ENCODE data around the gene FBLN1. TPM values are rescaled to one million over a fixed set of nuclear protein-coding genes. Genes with fewer than 3 reads are reported as not detected.

Gene FBLN1
- total and polyA plus RNA-seq, 2 of the 13 experiments (the other 11 are each of a cell fraction or from before 2014, with no cell fraction given): 37.3 to 103 TPM

GRCh38 chr22:45585437-45585755 is 82.7 kb downstream of the FBLN1 start:
- TF ChIP-seq YEATS4 (CRISPR knock-in tag; IDR thresholded peaks at IDR 0.05; ENCODE audit: borderline replicate concordance) (no peak), HMG20A (CRISPR knock-in tag; IDR thresholded peaks at IDR 0.05; ENCODE audit: borderline replicate concordance) (no peak), ELF1 (CRISPR knock-in tag; IDR thresholded peaks at IDR 0.05) (no peak), KDM2A (CRISPR knock-in tag; IDR thresholded peaks at IDR 0.05; ENCODE audit: borderline replicate concordance, low read depth) (no peak), PREB (CRISPR knock-in tag; IDR thresholded peaks at IDR 0.05) (no peak)
- no peaks in the 10 kb centered on the region for H4K20me1 ChIP-seq (ENCODE audit: insufficient read depth, low read length)
- no peaks in the 10 kb centered on the region for H3K79me2 ChIP-seq (ENCODE audit: insufficient read depth, low read length)
- H3K27ac ChIP-seq (ENCODE audit: extremely low read length, insufficient read depth, low read length): no peak overlapping the region
- FAIRE-seq (no peak), ATAC-seq (no peak), DNase-seq (ENCODE audit: low spot score) (no peak)
- WGBS (ENCODE audit: low lambda C conversion rate): 95% methylated on average over 10 of the region's 13 CpGs
- no peaks in the 10 kb centered on the region for H3K9me3 ChIP-seq (ENCODE audit: low read length)
- H3K36me3 ChIP-seq (replicated peaks in 1 of 2; ENCODE audit: control insufficient read depth in 1 of 2, insufficient read depth in 2 of 2, low read length in 2 of 2): peaks cover 1 to 6% of the 10 kb centered on the region in 2 experiments; a peak in 1 of 5 replicates
- no peak overlapping the region for H3K9ac ChIP-seq (ENCODE audit: insufficient read depth, low read depth, low read length)
- H3K4me2 ChIP-seq (ENCODE audit: low read depth, low read length): no peak overlapping the region
- H3K4me3 ChIP-seq (replicated peaks in 1 of 3; ENCODE audit: insufficient read depth in 1 of 3, low read depth in 2 of 3, low read length in 3 of 3): no peak overlapping the region
- in situ Hi-C loops (cut with HindIII; ENCODE audit: extremely low pct_ligation_motif_present, low pct_unique_long_range_greater_than_20kb) (no loop called here), intact Hi-C loops (cut with micrococcal nuclease; ENCODE audit: unreplicated experiment) (no loop called here)
- ChIA-PET POLR2A (no interaction called here), CTCF (ENCODE audit: low intra/inter-chr PET ratio, low total read pairs) (no interaction called here)
- no peaks in the 10 kb centered on the region for H3K27me3 ChIP-seq (ENCODE audit: control insufficient read depth in 1 of 2, insufficient read depth in 2 of 2, low read length in 2 of 2)
- no peak overlapping the region for H2AFZ ChIP-seq (ENCODE audit: low read length)
- BruUV-seq (replicated peaks): no TSS peak
- H3K4me1 ChIP-seq (ENCODE audit: insufficient read depth, low read length): no peaks in the 10 kb centered on the region

GRCh38 chr22:45585946-45586540 is 83.4 kb downstream of the FBLN1 start:
- Histone ChIP-seq H3K9me3 (ENCODE audit: low read length) (no peaks in the 10 kb centered on the region), H3K27ac (ENCODE audit: extremely low read length, insufficient read depth, low read length) (no peak overlapping the region), H3K79me2 (ENCODE audit: insufficient read depth, low read length) (no peaks in the 10 kb centered on the region), H3K4me3 (replicated peaks in 1 of 3; ENCODE audit: insufficient read depth in 1 of 3, low read depth in 2 of 3, low read length in 3 of 3) (no peak overlapping the region), H3K4me2 (ENCODE audit: low read depth, low read length) (no peak overlapping the region), H4K20me1 (ENCODE audit: insufficient read depth, low read length) (no peaks in the 10 kb centered on the region), H2AFZ (ENCODE audit: low read length) (no peak overlapping the region), H3K27me3 (ENCODE audit: control insufficient read depth in 1 of 2, insufficient read depth in 2 of 2, low read length in 2 of 2) (no peaks in the 10 kb centered on the region), H3K36me3 (replicated peaks in 1 of 2; ENCODE audit: control insufficient read depth in 1 of 2, insufficient read depth in 2 of 2, low read length in 2 of 2) (peaks cover 1 to 6% of the 10 kb centered on the region in 2 experiments; a peak in 1 of 5 replicates), H3K4me1 (ENCODE audit: insufficient read depth, low read length) (no peaks in the 10 kb centered on the region), H3K9ac (ENCODE audit: insufficient read depth, low read depth, low read length) (no peak overlapping the region)
- FAIRE-seq: no peak
- no peak for DNase-seq (ENCODE audit: low spot score)
- no peak for ATAC-seq
- in situ Hi-C loops (cut with HindIII; ENCODE audit: extremely low pct_ligation_motif_present, low pct_unique_long_range_greater_than_20kb) (no loop called here), intact Hi-C loops (cut with micrococcal nuclease; ENCODE audit: unreplicated experiment) (no loop called here)
- WGBS (ENCODE audit: low lambda C conversion rate): 96% methylated on average over 11 of the region's 19 CpGs
- ChIA-PET CTCF (ENCODE audit: low intra/inter-chr PET ratio, low total read pairs) (no interaction called here), POLR2A (no interaction called here)
- BruUV-seq (replicated peaks): no TSS peak
- no peak for TF ChIP-seq ZNF75D (CRISPR knock-in tag; IDR thresholded peaks at IDR 0.05; ENCODE audit: borderline replicate concordance)
- TF ChIP-seq GATAD1 (CRISPR knock-in tag; IDR thresholded peaks at IDR 0.05): no peak
- no peak for TF ChIP-seq BCL3 (CRISPR knock-in tag; IDR thresholded peaks at IDR 0.05)
- no peak for TF ChIP-seq SNAPC2 (CRISPR knock-in tag; IDR thresholded peaks at IDR 0.05)
- TF ChIP-seq ZFP36L2 (CRISPR knock-in tag; IDR thresholded peaks at IDR 0.05): no peak
- TF ChIP-seq ZNF891 (CRISPR knock-in tag; IDR thresholded peaks at IDR 0.05): no peak
- no peak for TF ChIP-seq MED8 (CRISPR knock-in tag; IDR thresholded peaks at IDR 0.05; ENCODE audit: insufficient replicate concordance)
- TF ChIP-seq FOXA1 (IDR thresholded peaks at IDR 0.05): no peak
- no peak for TF ChIP-seq FOXA1 (CRISPR knock-in tag; IDR thresholded peaks at IDR 0.05)
- no peak for TF ChIP-seq ZNF639 (CRISPR knock-in tag; conservative IDR thresholded peaks at IDR 0.05)
- no peak for TF ChIP-seq ESRRA (CRISPR knock-in tag; IDR thresholded peaks at IDR 0.05; ENCODE audit: low read depth)
- TF ChIP-seq ZFP36 (IDR thresholded peaks at IDR 0.05; ENCODE audit: borderline replicate concordance, low read depth, low read length, partially characterized antibody): no peak
- no peak for TF ChIP-seq NBN (conservative IDR thresholded peaks at IDR 0.05)

Measured in HepG2 (cell line).